DMS 273 (cell line): ENCODE measurements around the gene GNG3.
"Not testable (repeated sequence)": the region's sequence is repeated elsewhere in the genome, so short reads cannot be mapped to it uniquely, and the experiment has no call there.

Experiments
- DNase-seq: peaks from one replicate; lab custom pipeline; 2025; ENCODE audit not compliant: unreplicated experiment; lab: John Stamatoyannopoulos, UW

Gene GNG3

GRCh38 chr11:62707277-62707861 lies at the start of gene GNG3, which contains the start of gene BSCL2:
Gene GNG3, plus strand, starts transcription at chr11:62707676. Its CDS starts 620 bp downstream, at chr11:62708296.
Gene BSCL2, minus strand, starts transcription at chr11:62707424. Its CDS starts 229 bp downstream, at chr11:62707195.
- DNase-seq: peak; percentile 30

DNA sequence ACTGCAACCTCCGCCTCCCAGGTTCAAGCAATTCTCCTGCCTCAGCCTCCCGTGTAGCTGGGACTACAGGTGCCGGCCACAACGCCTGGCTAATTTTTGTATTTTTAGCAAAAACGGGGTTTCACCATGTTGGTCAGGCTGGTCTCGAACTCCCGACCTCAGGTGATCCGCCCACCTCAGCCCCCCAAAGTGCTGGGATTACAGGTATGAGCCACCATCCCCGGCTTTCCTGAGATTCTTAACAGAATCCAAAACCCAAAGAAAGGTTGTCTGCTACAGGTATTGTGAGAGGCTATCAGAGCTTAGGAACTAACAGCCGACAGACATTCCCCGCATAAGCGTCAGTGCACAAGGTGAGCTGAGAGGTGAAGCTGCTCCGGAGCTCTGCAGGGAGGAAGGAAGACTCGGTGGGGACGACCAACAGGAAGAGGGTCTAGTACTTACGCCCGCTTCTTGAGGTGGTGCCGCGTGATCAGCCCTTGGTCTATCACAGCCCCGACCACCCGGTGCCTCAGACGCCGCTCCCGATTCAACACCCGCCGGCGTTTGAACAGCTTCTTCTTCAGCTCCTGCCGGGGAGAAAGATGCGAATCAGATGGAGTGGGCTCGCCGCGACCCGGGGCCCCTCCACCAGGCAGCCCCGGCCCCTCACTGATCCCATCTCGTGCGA lies 42.9 kb upstream of the GNG3 start:
- DNase-seq: peak; percentile 80

- peak; percentile 95 for DNase-seq
Observed at GRCh38 chr11:62665075-62665598, 42.3 kb upstream of the GNG3 start, which contains the start of the genes C11orf98 and CSKMT. Gene C11orf98, minus strand, starts transcription at chr11:62665210. Its CDS starts 41 bp downstream, at chr11:62665169. Gene CSKMT, plus strand, starts transcription at chr11:62665312. Its CDS starts 568 bp downstream, at chr11:62665880.

- peak; percentile 62 for DNase-seq
Observed at GRCh38 chr11:62665599-62666258, 41.7 kb upstream of the GNG3 start.

GRCh38 chr11:62666259-62666926 lies 41.1 kb upstream of the GNG3 start:
- DNase-seq: no peak

DNA sequence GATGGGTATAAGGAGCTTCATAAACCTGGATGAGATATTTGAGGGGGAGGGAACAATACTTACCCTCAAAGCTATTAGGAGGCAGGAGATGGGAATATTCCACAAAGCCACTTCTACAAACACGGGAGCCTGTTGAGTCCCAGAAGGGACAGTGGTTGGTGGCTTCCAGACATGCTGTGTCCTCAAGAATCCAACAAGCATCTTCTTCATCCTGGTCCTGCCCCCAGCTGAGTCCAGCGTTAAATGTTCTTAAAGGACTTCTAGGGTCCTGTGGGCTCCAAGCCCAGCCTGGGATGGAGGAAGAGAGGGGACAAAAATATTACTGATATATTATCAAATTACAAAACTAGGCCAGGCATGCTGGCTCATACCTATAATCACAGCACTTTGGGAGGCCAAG lies 40.0 kb upstream of the GNG3 start:
- no peak for DNase-seq

DNA sequence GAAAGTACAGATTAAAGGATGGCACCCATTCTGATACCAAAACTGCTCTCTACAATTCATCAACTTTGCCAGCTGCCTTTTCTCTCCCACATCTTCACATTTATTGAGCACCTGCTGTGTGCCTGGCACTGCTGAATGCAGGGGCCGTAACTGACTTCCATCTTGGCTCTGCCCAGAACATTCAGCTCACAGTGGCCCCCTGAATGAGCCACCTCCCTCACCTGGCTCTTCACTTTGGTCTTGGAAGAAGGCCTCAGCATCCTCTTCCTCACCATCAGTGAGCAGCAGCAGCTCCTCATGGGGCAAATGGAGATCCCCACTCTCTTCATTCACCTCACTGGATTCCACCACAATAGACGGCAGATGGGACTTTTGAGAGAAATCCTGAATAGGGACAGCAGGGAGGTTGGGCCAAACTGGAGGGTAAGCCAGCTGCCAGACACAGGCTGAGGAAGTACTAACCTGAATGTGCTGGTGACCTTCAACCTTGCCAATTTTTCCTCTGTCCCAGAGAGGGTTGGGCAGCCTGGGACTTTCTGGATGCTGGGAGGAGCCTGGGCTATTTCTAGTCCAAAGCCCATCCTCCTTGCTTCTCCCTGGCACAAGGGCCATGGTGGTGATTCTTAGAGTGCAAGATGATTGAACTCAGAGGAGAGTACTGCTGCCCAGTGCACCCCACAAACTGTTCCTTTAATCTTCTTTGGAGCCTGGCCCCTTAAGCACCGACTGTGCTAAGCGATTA lies 37.9 kb upstream of the GNG3 start:
- peak; percentile 88 for DNase-seq

GRCh38 chr11:62671236-62671607 lies 36.3 kb upstream of the GNG3 start:
- no peak for DNase-seq

DNA sequence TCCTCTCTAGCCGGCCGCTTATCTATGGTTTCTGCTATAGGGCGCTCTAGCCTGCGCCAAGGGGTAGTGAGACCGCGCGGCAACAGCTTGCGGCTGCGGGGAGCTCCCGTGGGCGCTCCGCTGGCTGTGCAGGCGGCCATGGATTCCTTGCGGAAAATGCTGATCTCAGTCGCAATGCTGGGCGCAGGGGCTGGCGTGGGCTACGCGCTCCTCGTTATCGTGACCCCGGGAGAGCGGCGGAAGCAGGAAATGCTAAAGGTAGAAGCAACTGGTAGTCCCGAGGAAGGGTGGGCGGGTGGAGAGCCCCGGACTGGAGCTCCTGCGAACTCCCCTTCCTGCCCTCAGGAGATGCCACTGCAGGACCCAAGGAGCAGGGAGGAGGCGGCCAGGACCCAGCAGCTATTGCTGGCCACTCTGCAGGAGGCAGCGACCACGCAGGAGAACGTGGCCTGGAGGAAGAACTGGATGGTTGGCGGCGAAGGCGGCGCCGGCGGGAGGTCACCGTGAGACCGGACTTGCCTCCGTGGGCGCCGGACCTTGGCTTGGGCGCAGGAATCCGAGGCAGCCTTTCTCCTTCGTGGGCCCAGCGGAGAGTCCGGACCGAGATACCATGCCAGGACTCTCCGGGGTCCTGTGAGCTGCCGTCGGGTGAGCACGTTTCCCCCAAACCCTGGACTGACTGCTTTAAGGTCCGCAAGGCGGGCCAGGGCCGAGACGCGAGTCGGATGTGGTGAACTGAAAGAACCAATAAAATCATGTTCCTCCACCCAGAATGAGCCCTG lies 35.7 kb upstream of the GNG3 start, which contains the start of the genes LBHD1 and UQCC3:
Gene LBHD1, minus strand, starts transcription at position 660 of the 782 bp plus-strand sequence. CDS start 2,236 bp downstream, outside the sequence.
Gene UQCC3, plus strand, starts transcription at position 66 of the 782 bp plus-strand sequence. Its CDS starts 73 bp downstream, at position 139.
- peak; percentile 90 for DNase-seq

- no peak for DNase-seq
Observed at GRCh38 chr11:62673196-62673525, 34.3 kb upstream of the GNG3 start.

DNA sequence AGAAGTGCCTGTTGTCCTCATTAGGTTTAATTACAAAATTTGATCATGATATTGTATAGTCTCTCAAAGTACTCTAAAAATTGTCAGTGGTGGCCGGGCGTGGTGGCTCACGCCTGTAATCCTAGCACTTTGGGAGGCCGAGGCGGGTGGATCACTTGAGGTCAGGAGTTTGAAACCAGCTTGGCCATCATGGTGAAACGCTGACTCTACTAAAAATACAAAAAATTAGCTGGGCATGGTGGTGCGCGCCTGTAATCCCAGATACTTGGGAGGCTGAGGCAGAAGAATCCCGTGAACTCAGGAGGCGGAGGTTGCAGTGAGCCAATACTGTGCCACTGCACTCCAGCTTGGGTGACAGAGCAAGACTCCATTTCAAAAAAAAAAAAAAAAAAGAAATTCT lies 32.1 kb upstream of the GNG3 start:
- DNase-seq: not testable (repeated sequence)

DNA sequence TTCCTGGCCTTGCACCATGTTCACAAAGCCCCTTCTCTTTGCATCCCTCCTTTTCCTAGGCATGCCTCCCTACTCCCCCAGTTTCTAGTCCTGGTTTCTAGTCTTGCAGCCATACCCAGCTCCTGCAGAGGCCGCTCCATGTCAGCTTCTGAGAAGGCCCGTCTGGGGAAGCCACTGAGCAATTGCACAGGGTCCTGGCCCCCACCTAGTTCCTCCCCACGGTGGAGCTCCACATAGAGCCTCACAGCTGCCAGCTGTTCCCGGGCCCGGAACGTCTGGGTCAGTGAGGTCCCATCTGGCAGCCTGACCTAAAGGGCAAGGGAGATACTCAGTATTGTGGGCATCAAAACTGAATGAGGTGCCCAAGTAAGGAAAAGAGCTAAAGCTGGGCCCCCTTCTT lies 30.8 kb upstream of the GNG3 start:
- peak; percentile 64 for DNase-seq

DNA sequence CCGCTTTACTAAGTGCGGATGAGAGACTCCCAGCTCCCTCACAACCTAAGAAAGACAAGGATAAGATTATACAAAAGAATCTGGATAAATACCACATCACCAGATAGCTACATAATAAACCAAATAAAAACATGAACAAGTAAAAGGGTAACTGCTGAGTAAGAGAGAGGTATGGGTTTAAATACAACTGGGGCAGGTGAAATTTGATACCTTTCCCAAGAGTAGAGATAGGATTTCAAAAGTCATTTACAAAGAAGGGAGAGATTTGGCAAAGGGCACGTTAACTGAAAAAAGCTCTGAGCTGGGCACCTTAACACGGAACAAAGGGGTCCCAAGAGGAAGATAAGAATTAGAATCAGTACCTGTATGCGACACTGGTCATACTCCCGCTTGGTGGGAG lies 30.3 kb upstream of the GNG3 start:
- peak; percentile 40 for DNase-seq

DNA sequence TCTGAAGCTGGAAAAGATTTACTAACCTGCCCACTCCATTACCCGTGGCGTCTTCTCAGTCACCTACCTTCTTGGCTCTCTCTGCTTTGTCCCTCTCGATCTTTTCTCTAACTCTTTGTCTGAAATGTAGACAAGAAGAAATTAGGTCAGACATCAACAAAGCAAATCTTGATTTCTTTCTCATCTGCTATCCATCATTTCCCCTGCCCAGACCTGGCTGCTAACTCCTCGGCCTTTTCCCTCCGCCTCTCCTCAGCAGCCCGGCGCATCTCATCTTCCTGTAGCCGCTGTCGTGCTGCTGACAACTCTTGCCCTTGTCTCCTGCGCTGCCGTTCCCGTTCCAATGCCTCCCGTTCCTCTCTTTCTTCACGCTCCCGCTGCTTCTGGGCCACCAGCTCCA lies 29.8 kb upstream of the GNG3 start:
- DNase-seq: no peak

GRCh38 chr11:62678433-62678769 lies 29.1 kb upstream of the GNG3 start:
- DNase-seq: peak; percentile 53

DNA sequence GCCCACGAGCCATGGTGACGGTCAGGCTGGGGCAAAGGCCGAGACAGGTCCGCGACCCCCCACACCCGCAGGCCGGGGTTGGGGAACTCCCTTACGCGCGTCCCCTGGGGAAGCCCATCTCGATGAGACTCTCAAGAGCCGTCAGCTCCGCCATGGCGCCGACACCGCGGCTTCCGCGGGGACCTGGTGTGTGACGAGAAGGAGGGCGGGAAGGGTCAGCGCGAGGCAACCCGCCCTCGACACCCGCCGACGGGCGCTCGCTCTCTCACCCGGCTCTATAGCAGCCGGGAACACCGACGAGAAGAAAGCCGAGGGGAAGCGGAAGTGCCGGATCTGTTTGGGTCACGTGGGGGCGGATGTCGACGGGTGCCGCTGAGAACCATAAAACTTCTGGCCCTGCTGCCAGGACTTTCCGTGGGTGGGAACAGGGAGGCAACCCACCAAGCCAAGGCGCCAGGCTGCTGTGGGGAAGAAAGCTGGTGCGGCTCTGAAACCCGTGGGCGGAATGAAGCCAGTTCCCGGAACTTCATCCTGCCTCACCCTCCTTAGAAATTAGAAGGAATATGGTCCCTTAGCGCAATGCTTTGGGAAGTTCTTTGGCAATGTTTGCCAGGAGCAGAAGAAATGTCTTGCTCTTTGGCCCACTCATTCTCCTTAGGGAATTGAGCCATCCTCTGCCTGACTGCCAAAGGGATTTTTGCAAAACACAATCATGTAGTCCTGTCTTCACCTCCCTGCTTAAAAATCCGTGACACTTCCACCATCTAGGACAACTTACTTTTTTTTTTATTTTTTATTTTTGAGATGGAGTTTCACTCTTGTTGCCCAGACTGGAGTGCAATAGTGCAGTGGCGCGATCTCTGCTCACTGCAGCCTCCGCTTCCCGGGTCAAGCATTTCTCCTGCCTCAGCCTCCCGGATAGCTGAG lies 28.4 kb upstream of the GNG3 start, which contains the start of gene UBXN1:
Gene UBXN1, minus strand, starts transcription at position 304 of the 927 bp plus-strand sequence. Its CDS starts 150 bp downstream, at position 154.
- DNase-seq: peak; percentile 92

DNA sequence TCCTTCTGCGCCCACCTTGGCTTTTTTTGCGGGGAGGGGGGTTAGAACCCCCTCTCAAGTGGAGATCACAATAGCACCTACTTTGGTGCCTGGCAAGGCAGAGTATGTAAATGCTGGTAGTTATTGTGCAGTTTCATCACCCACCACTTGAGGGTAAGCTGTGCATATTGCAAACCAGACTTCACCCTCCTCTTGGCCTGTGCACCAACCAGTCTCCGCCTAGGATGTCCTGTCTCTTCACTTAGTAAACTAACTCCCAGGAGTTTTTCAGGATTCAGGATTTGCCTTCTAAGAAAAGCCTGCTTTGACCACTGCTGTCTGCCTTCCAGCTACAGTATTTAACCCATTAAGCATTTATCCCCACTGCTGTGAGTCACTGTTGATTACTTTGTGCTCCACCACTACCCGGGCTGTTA lies 26.6 kb upstream of the GNG3 start:
- peak; percentile 79 for DNase-seq

DNA sequence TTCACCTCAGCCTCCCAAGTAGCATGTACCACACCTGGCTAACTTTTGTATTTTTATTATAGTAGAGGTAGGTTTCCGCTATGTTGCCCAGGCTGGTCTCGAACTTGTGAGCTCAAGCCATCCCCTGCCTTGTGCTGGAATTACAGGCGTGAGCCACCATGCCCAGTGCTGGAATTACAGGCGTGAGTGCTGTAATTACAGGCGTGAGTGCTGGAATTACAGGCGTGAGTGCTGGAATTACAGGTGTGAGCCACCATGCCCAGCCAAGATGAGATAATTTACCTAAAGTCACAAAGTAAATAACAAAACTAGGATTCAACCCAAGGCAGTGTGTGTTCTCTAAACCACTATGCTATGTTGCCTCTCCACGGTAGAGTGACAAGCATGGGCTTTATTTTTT lies 25.0 kb upstream of the GNG3 start:
- no peak for DNase-seq
